ENCODE data around the gene ISG20L2.

The ISG20L2 gene

GRCh38 chr1:156684227-156684782, 44.3 kb downstream of the ISG20L2 start:
- DNase-seq, result no peak

GRCh38 chr1:156682166-156682890, 46.2 kb downstream of the ISG20L2 start:
- DNase-seq, result no peak

- no peak for DNase-seq
These were observed 47.2 kb downstream of the ISG20L2 start for GRCh38 chr1:156681196-156681960.

GRCh38 chr1:156680056-156680455, 48.5 kb downstream of the ISG20L2 start:
- no peak for DNase-seq

GRCh38 chr1:156677616-156678596, 50.7 kb downstream of the ISG20L2 start:
- DNase-seq, result no peak

GRCh38 chr1:156676820-156677615, 51.5 kb downstream of the ISG20L2 start, which contains the start of gene NES:
Gene NES (minus strand): TSS chr1:156677407. CDS start chr1:156677264, 143 bp downstream.
- DNase-seq, result no peak

- DNase-seq, result no peak
These were observed 52.3 kb downstream of the ISG20L2 start for GRCh38 chr1:156676114-156676819.

GRCh38 chr1:156675210-156676113, 53.1 kb downstream of the ISG20L2 start:
- DNase-seq, result no peak

- no peak for DNase-seq
These were observed 55.0 kb downstream of the ISG20L2 start for GRCh38 chr1:156673387-156674121.

Data from activated CD4-positive, alpha-beta T cell treated with anti-CD3 and anti-CD28 coated beads for 1 hour (primary cell).